ENCODE data around the gene ESRP2.

ESRP2 gene

DNA sequence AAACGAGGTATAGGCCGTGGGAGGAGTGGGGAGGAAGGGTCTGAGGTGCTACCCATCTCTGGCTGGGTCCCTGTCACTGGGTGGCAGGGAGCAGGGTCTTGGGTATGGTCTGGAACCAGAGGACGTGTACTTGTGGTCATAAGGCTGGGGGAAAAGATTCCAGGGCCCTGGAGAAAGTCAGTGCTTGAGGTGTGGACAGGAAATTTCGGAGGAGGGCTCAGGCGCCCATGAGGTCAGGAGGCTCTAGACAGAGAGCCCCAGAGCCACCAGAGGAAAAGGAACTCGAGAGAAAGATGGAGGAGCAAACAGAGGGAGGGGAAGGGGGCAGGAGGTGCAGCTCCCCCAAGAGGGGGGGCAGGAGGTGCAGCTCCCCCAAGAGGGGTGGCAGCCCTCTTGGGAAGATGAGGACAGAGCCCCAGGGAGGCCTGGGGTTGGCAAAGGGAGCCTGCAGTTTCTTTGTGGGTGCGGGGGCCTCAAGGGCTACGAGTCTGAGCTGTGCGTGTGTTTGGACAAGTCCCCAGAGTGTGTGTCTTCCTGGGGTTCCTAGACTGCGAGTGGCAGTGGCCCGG lies 27.7 kb upstream of the ESRP2 start:
- no peak for FAIRE-seq

DNA sequence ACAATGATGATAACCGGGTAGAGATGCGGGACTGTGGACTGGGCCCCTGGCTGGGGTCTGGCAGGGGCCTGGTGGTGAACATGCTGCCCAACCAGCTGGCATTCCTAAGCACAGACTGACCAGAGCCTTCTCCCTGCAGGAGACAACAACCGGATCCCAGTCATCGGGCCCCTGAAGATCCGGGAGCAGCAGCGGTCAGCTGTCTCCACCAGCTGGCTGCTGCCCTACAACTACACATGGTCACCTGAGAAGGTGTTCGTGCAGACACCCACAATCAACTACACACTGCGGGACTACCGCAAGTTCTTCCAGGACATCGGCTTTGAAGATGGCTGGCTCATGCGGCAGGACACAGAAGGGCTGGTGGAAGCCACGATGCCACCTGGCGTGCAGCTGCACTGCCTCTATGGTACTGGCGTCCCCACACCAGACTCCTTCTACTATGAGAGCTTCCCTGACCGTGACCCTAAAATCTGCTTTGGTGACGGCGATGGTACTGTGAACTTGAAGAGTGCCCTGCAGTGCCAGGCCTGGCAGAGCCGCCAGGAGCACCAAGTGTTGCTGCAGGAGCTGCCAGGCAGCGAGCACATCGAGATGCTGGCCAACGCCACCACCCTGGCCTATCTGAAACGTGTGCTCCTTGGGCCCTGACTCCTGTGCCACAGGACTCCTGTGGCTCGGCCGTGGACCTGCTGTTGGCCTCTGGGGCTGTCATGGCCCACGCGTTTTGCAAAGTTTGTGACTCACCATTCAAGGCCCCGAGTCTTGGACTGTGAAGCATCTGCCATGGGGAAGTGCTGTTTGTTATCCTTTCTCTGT lies 23.3 kb upstream of the ESRP2 start:
- no peak for FAIRE-seq

DNA sequence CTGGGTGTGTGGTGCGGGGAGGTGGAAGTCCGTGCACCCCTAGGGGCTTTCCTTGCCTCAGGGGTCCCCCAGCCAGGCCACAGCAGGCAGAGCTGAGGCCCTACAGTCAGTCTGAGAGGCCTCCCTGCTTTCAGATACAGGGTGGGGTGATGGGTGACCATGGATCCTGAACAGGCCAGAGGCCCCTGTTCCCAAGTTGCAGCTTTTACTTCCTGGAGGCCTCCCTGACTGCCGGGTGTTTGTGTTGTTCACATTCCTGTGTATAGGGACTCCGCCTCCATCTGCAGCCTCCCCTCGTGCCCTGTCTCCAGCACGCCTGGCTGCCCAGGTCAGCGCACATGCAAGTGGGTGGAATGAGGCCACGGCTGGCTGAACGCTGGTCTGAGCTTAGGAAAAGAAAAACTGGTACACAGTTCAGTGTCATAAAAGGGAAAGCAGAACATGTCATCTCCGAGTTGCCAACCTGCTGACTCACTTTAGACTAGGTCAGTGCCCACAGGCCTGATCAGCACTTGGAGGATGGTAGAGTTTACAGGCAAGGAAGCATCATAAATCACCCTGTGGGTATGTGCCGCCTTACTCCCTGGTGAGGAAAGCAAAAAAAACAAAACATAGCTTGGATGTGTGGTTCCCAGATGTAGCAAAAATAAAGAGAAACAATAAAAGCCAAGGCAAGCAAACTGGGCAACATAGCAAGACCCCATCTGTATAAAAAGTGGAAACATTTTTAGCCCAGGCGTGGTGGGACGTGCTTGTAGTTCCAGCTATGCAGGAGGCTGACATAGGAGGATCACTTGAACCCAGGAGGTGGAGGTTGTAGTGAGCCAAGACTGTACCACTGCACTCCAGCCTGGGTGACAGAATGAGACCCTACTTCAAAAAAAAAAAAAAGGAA lies 22.2 kb upstream of the ESRP2 start:
- FAIRE-seq, result no peak

DNA sequence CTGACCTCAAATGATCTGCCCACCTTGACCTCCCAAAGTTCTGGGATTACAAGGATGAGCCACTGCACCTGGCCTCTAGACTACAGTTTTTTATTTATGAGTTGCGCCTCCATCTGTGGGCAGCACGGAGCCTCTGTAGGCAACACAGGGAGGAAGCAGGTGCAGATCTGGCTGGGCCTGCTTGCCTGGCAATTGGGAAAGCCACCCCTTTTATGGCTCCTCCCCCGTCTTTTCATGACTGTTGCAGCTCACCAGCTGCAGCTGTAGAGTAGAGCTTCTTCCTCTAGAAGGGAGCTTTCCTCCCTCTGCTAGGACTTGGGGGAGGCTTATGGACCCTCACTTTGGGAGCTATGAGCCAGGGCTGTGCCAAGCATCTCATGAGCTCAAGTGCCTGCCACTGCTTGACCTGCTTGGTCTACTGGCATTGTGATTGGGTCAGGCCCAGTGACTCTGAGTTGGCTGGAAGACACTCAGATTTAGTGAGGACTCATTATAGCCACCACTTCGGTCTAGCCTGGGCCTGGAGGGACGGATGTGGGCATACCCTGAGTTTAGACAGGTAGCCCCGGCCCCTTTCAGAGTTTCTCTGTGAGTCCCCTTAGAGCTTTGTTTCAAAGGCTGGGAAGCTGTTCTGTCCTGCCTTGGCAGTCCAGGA lies 21.5 kb upstream of the ESRP2 start:
- FAIRE-seq, result no peak

DNA sequence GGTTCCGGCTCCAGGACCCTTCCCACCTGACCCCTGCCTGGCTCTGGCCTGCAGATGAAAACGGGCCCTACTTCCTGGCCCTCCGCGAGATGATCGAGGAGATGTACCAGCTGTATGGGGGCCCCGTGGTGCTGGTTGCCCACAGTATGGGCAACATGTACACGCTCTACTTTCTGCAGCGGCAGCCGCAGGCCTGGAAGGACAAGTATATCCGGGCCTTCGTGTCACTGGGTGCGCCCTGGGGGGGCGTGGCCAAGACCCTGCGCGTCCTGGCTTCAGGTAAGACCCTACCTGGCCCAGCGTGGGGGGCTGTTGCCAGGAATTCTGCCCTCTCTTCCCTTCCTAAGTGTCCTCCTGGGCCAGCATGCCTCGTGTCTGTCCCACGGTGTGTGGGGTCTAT lies 19.8 kb upstream of the ESRP2 start:
- FAIRE-seq, result no peak

DNA sequence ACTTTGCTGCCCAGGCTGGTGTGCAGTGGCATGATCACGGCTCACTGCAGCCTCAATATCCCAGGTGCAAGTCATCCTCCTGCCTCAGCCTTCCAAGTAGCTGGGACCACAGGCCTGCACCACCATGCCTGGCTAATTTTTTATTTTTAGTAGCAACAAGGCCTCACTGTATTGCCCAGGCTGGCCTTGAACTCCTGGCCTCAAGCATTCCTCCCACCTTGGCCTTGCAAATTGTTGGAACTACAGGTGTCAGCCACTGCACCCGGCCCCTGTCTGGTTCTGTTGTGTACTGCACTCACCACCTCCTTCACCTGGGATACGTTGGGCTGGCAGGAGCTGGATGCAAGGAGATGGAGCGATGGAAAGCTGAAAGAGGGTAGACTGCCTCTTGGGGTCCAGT lies 17.8 kb upstream of the ESRP2 start:
- no peak for FAIRE-seq

DNA sequence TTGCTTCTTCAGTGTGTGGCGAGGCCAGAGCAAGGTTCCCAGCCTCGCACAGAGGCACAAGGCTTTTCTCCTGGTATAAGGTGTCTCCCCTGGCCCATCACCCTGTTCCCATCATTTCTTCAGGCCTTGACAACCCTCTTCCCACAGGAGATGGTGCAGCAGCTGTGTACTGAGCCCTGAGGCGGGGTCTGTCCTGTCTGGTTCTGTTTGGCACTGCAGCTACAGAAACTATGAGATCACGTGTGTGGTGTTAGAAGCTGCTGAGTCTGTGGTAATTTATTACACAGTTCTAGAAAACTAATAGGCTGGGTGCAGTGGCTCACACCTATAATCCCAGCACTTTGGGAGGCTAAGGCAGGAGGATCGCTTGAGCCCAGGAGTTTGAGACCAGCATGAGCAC lies 16.5 kb upstream of the ESRP2 start:
- FAIRE-seq, result no peak

DNA sequence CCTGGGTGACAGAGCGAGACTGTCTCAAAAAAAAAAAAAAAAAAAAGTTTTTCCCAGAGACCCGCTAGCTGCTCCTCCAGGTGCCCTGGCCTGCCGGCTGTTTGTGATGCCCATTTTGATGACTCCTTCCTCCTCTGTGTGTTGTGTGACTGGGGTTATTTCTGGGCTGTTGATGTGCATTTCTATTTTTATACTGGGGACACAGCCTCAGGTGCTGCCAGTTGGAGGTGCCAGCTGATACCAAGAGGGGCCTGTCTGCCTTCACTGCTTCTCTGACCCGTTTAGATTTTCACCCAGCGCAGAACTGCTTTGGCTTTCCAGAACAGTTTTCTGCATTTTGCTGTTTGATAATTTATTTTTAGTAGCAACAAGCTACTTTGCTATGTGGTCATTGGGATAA lies 15.9 kb upstream of the ESRP2 start:
- FAIRE-seq, result no peak

DNA sequence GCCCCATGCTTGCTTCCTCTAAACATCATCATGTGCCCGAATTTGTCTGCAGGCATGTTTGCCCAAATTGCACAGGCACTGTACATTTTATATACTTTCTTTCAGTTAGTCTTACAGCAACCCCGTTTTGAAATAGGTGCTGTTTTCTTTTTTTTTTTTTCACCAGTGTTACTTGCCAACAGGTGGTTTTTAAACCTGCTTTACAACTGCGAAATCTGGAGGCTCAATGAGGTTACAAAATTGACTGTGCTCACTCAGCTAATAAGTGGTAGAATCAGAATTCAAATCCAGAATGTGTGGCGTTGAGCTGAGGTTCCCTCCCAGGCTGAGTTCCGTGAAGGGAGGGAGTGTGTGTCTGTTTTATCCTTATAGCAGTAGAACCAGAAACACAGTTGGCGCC lies 15.0 kb upstream of the ESRP2 start:
- no peak for FAIRE-seq

DNA sequence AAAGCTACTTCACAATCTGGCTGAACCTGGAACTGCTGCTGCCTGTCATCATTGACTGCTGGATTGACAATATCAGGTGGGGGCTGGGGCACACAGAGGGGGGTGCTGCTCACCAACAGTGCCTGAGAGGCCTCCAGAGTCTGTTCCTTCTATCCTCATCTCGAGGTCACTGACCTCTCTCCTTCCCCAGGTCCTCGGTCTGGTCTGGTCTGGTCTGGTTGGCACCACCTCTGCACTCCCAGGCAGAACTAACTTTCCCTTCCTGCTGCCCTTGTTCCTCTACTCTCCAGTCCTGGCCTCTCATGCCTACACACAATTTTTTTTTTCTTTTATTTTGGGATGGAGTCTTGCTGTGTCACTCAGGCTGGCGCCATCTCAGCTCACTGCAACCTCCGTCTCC lies 13.4 kb upstream of the ESRP2 start:
- no peak for FAIRE-seq

DNA sequence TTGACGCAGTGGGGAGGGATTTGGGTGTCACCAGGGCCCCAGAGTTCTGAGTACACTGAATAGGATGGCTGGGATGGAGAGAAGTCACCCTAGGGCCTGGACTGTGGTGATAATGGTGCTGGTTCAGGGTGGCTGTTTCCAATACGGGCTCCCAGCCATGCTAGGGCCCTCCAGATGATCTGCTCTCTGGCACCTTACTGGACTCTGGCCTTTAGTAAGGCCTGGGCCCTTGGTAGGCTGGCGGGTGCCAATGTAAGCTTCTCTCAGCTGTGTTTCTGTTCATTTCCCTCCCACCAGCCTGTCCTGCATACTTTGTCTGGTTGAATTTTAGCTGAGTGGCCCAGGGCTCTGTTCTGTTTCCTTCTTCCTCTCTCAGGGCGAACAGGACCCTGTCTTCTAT lies 12.0 kb upstream of the ESRP2 start:
- no peak for FAIRE-seq

DNA sequence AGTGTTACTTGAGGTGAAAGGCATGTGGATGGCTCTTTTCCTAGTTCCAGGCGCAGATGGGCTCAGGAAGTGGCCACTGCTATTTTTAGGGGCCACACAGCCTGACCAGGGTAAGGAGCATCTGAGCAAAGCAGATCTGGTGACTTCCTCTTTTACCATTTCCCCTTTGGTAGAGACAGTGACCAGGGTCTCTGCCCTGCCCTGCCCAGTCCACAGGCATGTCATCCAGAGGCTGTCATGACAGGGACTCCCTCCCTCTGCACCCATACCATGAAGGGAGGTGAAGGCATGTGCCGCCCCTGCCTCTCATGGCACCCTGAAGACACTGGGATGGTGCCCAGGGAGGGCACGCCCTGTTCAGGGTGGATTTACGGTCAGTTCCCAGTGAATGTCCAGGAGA lies 11.5 kb upstream of the ESRP2 start:
- no peak for FAIRE-seq

DNA sequence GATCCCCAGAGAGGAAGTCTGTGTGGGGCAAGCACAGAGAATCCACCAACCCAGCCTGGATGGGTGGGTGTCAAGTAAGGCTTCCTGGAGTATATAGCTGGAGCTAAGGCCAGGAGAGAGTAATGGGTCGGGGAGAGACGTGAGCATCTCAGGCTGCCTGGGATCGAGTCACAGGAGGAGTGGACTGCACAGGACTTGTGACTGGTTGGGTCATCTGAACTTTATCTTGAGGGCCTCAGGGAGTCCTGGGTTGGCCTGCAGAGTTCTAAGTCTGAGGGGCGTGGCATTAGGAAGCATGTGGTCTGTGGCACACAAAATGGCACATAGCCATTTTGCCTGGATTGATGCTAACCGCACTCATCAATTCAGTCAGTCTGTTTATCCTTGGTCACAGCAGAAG lies 10.7 kb upstream of the ESRP2 start:
- no peak for FAIRE-seq

DNA sequence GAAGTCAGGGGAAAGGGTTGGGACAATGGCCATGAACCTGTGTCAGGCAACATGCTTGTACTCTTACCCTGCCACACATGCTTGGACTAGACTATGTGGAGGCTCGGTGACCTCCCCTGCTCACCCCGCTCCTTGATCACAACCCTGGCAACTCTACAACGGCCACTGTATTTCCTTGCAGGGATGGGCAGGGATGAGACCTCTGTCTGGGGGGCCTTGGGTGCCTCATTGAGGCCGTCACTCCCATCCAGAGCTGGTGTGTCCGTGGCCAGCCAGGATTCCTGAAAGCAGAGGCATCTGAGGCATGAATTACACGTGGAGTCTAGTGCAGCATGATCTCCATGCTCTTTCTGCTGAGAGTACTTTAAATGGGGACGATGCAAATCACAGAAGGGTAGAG lies 10.2 kb upstream of the ESRP2 start:
- FAIRE-seq, result no peak

DNA sequence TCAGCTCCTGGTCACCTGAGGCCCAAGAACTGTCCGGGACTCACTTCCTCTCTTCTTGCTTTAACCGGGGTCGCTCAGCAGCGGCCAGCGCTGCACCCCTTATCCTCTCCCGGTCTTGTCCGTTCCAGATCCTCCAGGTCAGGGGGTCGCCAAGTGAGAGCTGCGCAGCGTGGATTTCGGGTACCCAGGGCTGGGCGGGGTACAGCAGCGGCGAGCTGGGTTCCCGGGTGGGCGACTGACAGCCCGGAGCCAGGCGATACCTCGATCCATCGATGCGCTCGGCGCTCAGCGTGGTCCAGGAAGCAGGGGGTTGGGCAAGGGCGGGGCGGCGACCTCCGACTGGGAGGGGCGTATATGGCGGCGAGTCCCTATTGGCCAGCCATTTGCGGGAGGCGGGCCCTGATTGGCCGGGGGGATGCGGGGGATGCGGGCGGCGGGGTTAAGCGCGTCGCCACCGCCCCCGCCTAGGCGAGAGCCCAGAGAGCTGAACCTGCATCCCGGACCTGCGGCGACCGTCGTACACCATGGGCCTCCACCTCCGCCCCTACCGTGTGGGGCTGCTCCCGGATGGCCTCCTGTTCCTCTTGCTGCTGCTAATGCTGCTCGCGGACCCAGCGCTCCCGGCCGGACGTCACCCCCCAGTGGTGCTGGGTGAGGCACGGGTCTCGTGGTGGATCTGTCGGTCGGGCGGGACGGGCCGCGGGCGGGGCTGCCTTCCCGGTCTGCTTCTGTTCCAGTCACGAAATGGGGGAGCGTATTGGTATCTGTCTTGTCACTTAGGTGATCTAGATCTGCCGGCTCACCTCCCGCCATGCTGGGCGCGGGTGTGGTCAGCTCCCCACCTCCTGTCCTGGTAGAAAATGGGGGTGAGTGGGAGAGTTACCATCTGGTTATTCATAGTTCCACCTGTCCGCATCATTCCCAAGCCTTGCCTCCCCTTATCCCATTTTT lies 9.3 kb upstream of the ESRP2 start, which contains the start of gene PLA2G15:
Gene PLA2G15 (plus strand): TSS at position 471 of the 951 bp plus-strand sequence. CDS start 54 bp downstream, at position 525.
- no peak for FAIRE-seq

DNA sequence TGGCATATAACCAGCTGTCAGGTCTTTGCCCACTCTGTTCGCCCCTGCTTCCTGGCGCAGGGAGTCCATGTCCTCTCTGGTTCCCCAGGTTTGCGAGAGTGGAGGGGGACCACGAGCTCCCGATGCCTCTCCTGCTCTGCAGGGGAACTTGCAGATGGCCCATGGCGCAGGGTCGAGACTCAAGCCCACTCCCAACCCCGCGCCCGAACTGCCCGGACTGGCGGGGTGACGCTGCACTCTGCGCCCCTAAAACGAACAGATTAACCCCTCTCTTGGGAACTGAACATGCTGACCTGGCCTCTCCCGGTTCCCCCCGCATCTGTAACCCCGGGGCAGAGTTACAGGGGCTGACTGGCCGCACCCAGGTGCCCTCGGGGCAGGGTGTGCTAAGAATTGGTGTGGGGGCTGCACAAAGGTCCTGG lies 8.6 kb upstream of the ESRP2 start:
- FAIRE-seq, result no peak

DNA sequence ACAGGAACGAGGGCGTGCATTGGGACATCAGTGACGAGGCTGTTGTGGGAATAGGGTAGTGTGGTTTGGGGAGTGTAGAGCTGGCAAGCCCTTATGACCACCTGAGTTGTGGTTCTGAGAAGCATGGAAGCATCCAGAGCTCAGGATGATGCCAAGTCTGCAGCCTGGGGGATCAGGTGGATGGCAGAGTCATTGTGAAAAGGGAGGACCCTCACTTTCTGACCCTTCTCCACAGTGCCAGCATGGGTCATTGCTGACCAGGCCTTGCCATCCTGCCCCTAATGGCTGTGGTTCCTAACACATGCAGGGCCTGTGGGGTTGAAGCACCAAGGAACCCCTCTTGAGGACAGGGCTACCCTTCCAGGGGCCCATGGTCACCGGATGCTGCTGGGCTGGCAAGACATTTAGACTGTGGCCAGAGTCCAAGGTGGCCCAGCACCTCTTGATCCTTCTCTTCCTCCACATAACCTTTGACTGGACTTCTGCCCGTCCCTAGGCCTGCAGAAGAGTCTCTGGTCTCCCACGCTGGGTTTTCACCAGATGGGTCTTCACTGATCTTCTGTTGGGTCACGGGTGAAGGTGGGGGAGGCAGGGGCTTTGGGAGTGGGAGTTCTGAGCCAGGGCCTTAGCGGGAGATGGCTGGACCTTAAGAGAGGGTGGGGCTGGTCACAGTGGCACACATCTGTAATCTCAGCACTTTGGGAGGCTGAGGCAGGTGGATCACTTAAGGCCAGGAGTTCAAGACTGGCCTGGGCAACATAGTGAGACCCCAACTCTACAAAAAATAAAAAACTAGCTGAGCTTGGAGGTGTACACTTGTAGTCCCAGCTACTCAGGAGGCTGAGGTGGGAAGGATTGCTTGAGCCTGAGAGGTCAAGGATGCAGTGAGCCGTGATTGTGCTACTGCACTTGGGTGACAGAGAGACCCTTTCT lies 7.3 kb upstream of the ESRP2 start:
- no peak for FAIRE-seq

DNA sequence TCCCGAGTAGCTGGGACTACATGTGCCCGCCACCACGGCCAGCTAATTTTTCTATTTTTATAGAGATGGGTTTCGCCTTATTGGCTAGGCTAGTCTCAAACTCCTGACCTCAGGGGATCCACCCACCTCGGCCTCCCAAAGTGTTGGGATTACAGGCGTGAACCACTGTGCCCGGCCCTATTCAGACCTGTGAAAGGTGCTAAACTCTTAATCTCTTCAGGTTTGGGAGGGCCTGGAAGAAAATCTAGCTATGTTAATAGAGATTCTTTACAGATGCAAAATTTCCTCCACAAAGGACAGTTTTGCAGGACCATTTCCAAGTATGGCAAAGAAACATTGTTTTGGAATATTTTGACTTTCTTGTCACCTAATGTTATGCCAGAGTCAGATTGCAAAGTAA lies 6.2 kb upstream of the ESRP2 start:
- no peak for FAIRE-seq

DNA sequence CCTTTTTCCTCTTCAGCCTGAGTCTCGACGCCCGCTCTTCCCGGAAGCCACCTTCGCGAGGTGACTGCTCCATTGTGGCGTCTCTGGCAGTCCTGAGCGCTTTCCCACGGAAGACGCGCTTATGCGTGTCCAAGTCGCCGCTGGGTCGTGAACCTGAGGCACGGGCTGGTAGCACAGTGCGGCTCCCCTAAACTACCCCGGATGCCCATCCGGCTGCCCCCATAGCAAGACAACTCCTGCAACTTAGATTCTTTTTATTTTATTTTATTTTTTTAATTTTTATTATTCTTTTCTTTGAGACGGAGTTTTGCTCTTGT lies 2.1 kb upstream of the ESRP2 start:
- no peak for FAIRE-seq

DNA sequence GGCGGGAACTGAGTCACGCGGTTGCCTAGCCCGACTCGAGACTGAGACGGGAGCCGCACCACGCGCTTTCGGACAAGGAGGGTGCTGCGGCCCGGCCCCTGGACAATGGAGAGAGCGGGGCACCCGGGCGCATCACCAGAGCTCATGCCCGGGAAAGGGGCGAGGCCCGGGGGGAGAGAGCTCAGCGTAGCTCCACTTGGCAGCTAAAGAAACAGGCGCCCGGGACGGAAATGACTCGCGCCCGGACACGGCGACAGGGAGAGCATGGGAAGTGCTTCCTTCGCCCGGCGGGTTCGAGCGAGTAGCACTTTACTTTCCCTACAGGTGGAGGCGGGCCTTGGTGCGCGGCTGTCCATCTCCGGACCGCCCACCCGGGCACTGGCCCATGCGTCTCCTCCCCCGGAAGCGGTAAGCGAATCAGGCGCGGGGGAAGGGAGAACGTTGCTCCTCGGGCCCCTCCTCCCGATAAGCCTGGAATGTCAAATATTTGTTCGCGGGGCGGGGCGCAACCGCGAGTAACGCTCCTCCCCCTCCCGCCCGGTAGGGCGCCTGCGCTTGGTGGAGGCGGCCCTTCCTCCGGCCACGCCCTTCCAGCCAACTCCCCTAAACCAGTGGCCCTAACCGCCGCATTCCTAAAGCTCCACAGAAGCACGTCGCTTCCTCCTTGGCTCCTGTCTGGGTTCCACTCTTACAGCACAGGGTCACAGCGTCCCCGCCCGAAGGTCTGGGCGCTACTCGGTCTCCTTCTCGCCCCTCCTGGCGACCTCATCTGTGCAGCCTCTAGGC lies 1.5 kb upstream of the ESRP2 start:
- FAIRE-seq, result peak; percentile 66

Measured in colon (tissue), 2 donors.